ENCODE data around the gene HYI.

GRCh38 chr1:43441894-43442637, 11.7 kb downstream of the HYI start:
- TF ChIP-seq POLR2AphosphoS5 (IDR thresholded peaks at IDR 0.05) (no peak), POLR2A (IDR thresholded peaks at IDR 0.05) (no peak)
- TF ChIP-seq, protein P1, sequence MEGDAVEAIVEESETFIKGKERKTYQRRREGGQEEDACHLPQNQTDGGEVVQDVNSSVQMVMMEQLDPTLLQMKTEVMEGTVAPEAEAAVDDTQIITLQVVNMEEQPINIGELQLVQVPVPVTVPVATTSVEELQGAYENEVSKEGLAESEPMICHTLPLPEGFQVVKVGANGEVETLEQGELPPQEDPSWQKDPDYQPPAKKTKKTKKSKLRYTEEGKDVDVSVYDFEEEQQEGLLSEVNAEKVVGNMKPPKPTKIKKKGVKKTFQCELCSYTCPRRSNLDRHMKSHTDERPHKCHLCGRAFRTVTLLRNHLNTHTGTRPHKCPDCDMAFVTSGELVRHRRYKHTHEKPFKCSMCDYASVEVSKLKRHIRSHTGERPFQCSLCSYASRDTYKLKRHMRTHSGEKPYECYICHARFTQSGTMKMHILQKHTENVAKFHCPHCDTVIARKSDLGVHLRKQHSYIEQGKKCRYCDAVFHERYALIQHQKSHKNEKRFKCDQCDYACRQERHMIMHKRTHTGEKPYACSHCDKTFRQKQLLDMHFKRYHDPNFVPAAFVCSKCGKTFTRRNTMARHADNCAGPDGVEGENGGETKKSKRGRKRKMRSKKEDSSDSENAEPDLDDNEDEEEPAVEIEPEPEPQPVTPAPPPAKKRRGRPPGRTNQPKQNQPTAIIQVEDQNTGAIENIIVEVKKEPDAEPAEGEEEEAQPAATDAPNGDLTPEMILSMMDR (IDR thresholded peaks at IDR 0.05), result no peak

All from prostate gland (tissue), 2 donors.